Trophoblast cell (in vitro differentiated cells and primary cell): Measurements from ENCODE around the gene SLC18A2.

Experiments used
- DNase-seq, 2 donors: peaks; one replicate each; pipeline ENCODE4 v3.0.0-alpha.2; 2016
- H2AFZ ChIP-seq: 2 replicates; pipeline ENCODE4 v1.6.1; 2013; ENCODE audit warnings: low read length, moderate library complexity, mild to moderate bottlenecking; ENCODE audit not compliant: insufficient read depth, poor library complexity
- H2AK5ac ChIP-seq: 2 replicates; pipeline ENCODE4 v1.6.1; 2013; ENCODE audit warnings: mild to moderate bottlenecking, low read length
- H2BK120ac ChIP-seq: 2 replicates; pipeline ENCODE4 v1.6.1; 2013; ENCODE audit warnings: low read length, mild to moderate bottlenecking, moderate library complexity; ENCODE audit not compliant: insufficient read depth, poor library complexity
- H2BK12ac ChIP-seq: 2 replicates; pipeline ENCODE4 v1.6.1; 2013; ENCODE audit warnings: mild to moderate bottlenecking, low read length, moderate library complexity
- H2BK5ac ChIP-seq: 2 replicates; pipeline ENCODE4 v1.6.1; 2013; ENCODE audit warnings: low read length, low read depth, moderate library complexity, mild to moderate bottlenecking; ENCODE audit not compliant: poor library complexity
- H3K14ac ChIP-seq: 2 replicates; pipeline ENCODE4 v1.6.1; 2013; ENCODE audit warnings: mild to moderate bottlenecking, low read length
- H3K18ac ChIP-seq: 2 replicates; pipeline ENCODE4 v1.6.1; 2013; ENCODE audit warnings: mild to moderate bottlenecking, low read length
- H3K23ac ChIP-seq: 2 replicates; pipeline ENCODE4 v1.6.1; 2013; ENCODE audit warnings: low read length
- H3K27ac ChIP-seq: 2 replicates; pipeline ENCODE4 v1.5.1; 2013; ENCODE audit warnings: low read depth, mild to moderate bottlenecking, inconsistent platforms, low read length, moderate library complexity
- H3K27me3 ChIP-seq: 2 replicates; pipeline ENCODE4 v1.6.1; 2013; ENCODE audit warnings: inconsistent platforms, mild to moderate bottlenecking, low read length, moderate library complexity; ENCODE audit not compliant: insufficient read depth
- H3K36me3 ChIP-seq, 2 experiments: 1 replicate in 1 of 2; 2 replicates in 1 of 2; pipeline ENCODE4 v1.6.1; 2013; ENCODE audit warnings: low read length in 2 of 2, mild to moderate bottlenecking in 2 of 2, moderate library complexity in 1 of 2; ENCODE audit not compliant: insufficient read depth in 2 of 2, control insufficient read depth in 1 of 2
- H3K4ac ChIP-seq: 2 replicates; pipeline ENCODE4 v1.6.1; 2013; ENCODE audit warnings: low read depth, mild to moderate bottlenecking, low read length, moderate library complexity
- H3K4me1 ChIP-seq, 2 experiments: 1 replicate in 1 of 2; 2 replicates in 1 of 2; pipeline ENCODE4 v1.6.1; 2013; ENCODE audit warnings: low read length in 2 of 2, mild to moderate bottlenecking in 2 of 2, moderate library complexity in 1 of 2; ENCODE audit not compliant: insufficient read depth in 2 of 2, control insufficient read depth in 1 of 2
- H3K4me2 ChIP-seq: 2 replicates; pipeline ENCODE4 v1.6.1; 2013; ENCODE audit warnings: inconsistent platforms, mild to moderate bottlenecking, low read length, moderate library complexity
- H3K4me3 ChIP-seq: 2 replicates; pipeline ENCODE4 v1.5.1; 2013; ENCODE audit warnings: mild to moderate bottlenecking, low read depth, low read length, inconsistent platforms
- H3K79me1 ChIP-seq: one replicate; pipeline ENCODE4 v1.6.1; 2013; ENCODE audit warnings: low read length
- H3K79me2 ChIP-seq: 2 replicates; pipeline ENCODE4 v1.6.1; 2013; ENCODE audit warnings: low read length, mild to moderate bottlenecking; ENCODE audit not compliant: control insufficient read depth, insufficient read depth, poor library complexity
- H3K9ac ChIP-seq: 2 replicates; pipeline ENCODE4 v1.6.1; 2013; ENCODE audit warnings: mild to moderate bottlenecking, low read length
- H3K9me3 ChIP-seq: 2 replicates; pipeline ENCODE4 v1.6.1; 2013; ENCODE audit warnings: low read depth, mild to moderate bottlenecking, control low read depth, inconsistent platforms, low read length; ENCODE audit not compliant: insufficient read depth
- H4K12ac ChIP-seq: 2 replicates; pipeline ENCODE4 v1.6.1; 2013; ENCODE audit warnings: low read depth, mild to moderate bottlenecking, low read length, moderate library complexity
- H4K8ac ChIP-seq: 2 replicates; pipeline ENCODE4 v1.6.1; 2013; ENCODE audit warnings: low read depth, mild to moderate bottlenecking, low read length, moderate library complexity
- H4K91ac ChIP-seq: one replicate; pipeline ENCODE4 v1.6.1; 2013; ENCODE audit warnings: low read depth, mild to moderate bottlenecking, low read length, moderate library complexity
- WGBS: extraction: QIAGEN DNeasy Blood & Tissue Kit; methylation state at CpG from one replicate; pipeline ENCODE4 v1.1.7; 2013; ENCODE audit warnings: missing lambda C conversion rate; ENCODE audit not compliant: insufficient read length, insufficient coverage; ENCODE audit errors: extremely low coverage; 5-methylcytosine and 5-hydroxymethylcytosine counted together

The SLC18A2 gene

DNA sequence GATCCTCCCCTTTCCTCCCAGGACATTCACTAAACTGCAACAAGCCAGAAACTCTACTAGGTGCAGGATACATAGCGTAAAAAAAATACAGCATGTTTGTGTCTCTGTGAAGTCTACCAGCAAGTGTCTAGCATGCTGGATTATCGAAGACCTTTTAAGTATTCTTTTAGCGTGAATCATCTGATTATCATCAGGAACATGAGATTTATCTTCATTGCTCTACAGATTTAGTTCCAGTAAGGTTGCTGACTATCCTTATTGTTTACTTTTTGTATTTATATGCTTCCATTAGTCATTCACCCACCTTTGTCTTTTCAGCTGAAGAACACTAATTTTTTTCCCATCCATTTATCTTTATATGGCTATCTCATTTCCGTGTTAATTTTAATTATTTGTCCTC, 71.5 kb downstream of the SLC18A2 start:
- Histone ChIP-seq H2AK5ac (no peak overlapping the region), H4K8ac (no peak overlapping the region), H3K4me2 (no peak overlapping the region), H2AFZ (no peak overlapping the region), H4K91ac (no peak overlapping the region), H3K36me3 (no peaks in the 10 kb centered on the region), H3K9me3 (no peaks in the 10 kb centered on the region), H3K9ac (no peak overlapping the region), H4K12ac (no peak overlapping the region), H3K14ac (no peak overlapping the region), H2BK5ac (no peak overlapping the region), H2BK12ac (no peak overlapping the region), H3K4me3 (no peak overlapping the region), H3K27ac (no peak overlapping the region), H3K79me1 (no peaks in the 10 kb centered on the region), H3K4ac (no peak overlapping the region), H3K18ac (no peak overlapping the region), H3K79me2 (no peaks in the 10 kb centered on the region), H3K23ac (no peak overlapping the region), H3K27me3 (no peaks in the 10 kb centered on the region), H3K4me1 (peaks cover 0 to 3% of the 10 kb centered on the region in 2 experiments), H2BK120ac (no peak overlapping the region)
- DNase-seq: peak; percentile 31 to 89
- WGBS: no CpG with 5 or more reads among the region's 4 CpGs

DNA sequence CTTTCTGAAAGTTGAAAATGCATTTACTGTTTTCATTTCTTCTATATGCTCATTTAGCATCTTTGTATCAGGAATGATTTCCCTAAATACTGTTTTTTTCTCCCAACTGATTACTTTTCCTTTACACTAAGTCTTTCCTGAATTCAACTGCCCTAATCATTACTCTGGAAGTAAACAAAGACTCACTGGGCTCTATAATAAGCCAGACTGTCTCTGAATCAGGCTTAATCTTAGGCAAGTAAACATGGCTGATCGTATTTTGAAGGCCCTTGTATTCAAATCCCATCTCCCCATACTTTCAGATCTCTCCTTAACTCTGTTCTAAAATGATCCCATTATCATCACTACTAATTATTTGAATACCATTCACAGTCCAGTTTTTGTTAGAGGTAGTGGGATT, 72.7 kb downstream of the SLC18A2 start:
- Histone ChIP-seq H2BK5ac (no peak overlapping the region), H4K12ac (no peak overlapping the region), H2BK120ac (no peak overlapping the region), H3K4me3 (no peak overlapping the region), H3K4ac (no peak overlapping the region), H3K14ac (no peak overlapping the region), H3K4me2 (no peak overlapping the region), H4K91ac (no peak overlapping the region), H2BK12ac (no peak overlapping the region), H3K27me3 (no peaks in the 10 kb centered on the region), H3K27ac (no peak overlapping the region), H3K23ac (no peak overlapping the region), H3K18ac (no peak overlapping the region), H2AK5ac (no peak overlapping the region), H3K4me1 (peaks cover 0 to 3% of the 10 kb centered on the region in 2 experiments), H3K36me3 (no peaks in the 10 kb centered on the region), H3K79me2 (no peaks in the 10 kb centered on the region), H2AFZ (no peak overlapping the region), H4K8ac (no peak overlapping the region), H3K79me1 (no peaks in the 10 kb centered on the region), H3K9me3 (no peaks in the 10 kb centered on the region), H3K9ac (no peak overlapping the region)
- WGBS: no CpG with 5 or more reads among the region's 1 CpG
- DNase-seq: no peak

DNA sequence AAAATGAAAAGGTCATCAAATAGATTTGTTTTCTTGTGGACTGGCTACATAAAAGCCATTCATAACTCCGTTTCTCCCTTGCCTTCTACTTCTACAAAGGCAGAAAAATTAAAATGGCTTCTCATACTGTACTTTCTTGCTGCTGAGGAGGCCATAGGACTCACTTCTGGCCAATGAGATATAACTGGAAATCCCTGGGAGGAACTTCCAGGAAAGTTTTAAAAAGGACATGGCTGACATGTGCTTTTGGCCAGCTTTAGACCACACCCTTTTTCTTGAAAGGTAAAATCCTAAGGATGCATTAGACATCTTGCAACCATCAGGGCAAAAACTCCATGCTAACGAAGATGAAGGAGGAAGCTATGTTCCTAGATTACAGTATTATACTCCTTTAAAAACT, 75.8 kb downstream of the SLC18A2 start:
- no peaks in the 10 kb centered on the region for H3K9me3 ChIP-seq
- H2BK5ac ChIP-seq: no peak overlapping the region
- no peak overlapping the region for H3K9ac ChIP-seq
- no peaks in the 10 kb centered on the region for H3K79me1 ChIP-seq
- no peak overlapping the region for H3K4me2 ChIP-seq
- H3K4me3 ChIP-seq: no peak overlapping the region
- DNase-seq: no peak
- H2BK120ac ChIP-seq: no peak overlapping the region
- H3K18ac ChIP-seq: no peak overlapping the region
- H3K4me1 ChIP-seq: peaks cover 0 to 3% of the 10 kb centered on the region in 2 experiments
- H3K14ac ChIP-seq: no peak overlapping the region
- no peak overlapping the region for H2AFZ ChIP-seq
- no peaks in the 10 kb centered on the region for H3K79me2 ChIP-seq
- H3K27ac ChIP-seq: no peak overlapping the region
- no peak overlapping the region for H4K12ac ChIP-seq
- H2BK12ac ChIP-seq: no peak overlapping the region
- no CpG with 5 or more reads among the region's 2 CpGs for WGBS
- no peak overlapping the region for H4K8ac ChIP-seq
- H3K36me3 ChIP-seq: no peaks in the 10 kb centered on the region
- no peak overlapping the region for H4K91ac ChIP-seq
- H2AK5ac ChIP-seq: no peak overlapping the region
- no peak overlapping the region for H3K23ac ChIP-seq
- no peak overlapping the region for H3K4ac ChIP-seq
- no peaks in the 10 kb centered on the region for H3K27me3 ChIP-seq

DNA sequence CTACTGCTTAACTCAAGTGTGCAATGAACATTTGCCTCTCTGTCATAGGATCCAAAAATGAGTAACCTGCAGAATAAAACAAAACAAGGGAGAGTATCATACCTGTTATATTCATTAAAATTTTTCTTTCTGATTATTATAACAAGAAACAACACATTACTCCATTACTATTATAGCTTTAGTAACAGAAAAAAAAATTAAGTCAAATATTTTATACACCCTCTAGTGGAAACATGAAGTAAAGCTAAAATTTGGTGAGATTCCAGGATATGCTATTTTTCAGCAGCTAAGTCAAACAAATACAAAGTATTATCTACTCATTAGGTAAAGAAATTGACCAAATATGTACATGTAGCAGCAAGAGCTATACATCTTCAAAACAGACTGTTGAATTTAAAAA, 78.0 kb downstream of the SLC18A2 start:
- Histone ChIP-seq H3K4me2 (no peak overlapping the region), H2AFZ (no peak overlapping the region), H4K91ac (no peak overlapping the region), H3K18ac (no peak overlapping the region), H3K14ac (no peak overlapping the region), H4K12ac (no peak overlapping the region), H3K27ac (no peak overlapping the region), H3K27me3 (no peaks in the 10 kb centered on the region), H3K36me3 (no peaks in the 10 kb centered on the region), H3K9ac (no peak overlapping the region), H4K8ac (no peak overlapping the region), H3K4me3 (no peak overlapping the region), H3K4me1 (no peaks in the 10 kb centered on the region), H2BK12ac (no peak overlapping the region), H3K4ac (no peak overlapping the region), H2BK5ac (no peak overlapping the region), H3K9me3 (no peaks in the 10 kb centered on the region), H3K79me1 (no peaks in the 10 kb centered on the region), H2BK120ac (no peak overlapping the region), H2AK5ac (no peak overlapping the region), H3K23ac (no peak overlapping the region), H3K79me2 (no peaks in the 10 kb centered on the region)
- DNase-seq: peak in 1 of 2 donors; percentile 26
